CD4-positive, alpha-beta T cell (primary cell): ENCODE data around the gene TSC22D1. TPM values are rescaled to one million over a fixed set of nuclear protein-coding genes. Genes with fewer than 3 reads are reported as not detected.

Experiments
- ATAC-seq: fragments of 200-7000 bp; cut with Tn5 transposase; one replicate; pipeline ENCODE4 v1.10.0; 2022; ENCODE audit warnings: mild to moderate bottlenecking; ENCODE audit not compliant: poor library complexity
- CTCF ChIA-PET: fragments of 350-600 bp; sonication (Branson Sonifier 250); formaldehyde crosslinking; loops from one replicate; lab custom pipeline; 2021; ENCODE audit warnings: antibody characterized with exemption, inconsistent platforms; lab: Charles Lee
- POLR2A ChIA-PET: fragments of 350-600 bp; sonication (Branson Sonifier 250); formaldehyde crosslinking; loops from one replicate; lab custom pipeline; 2021; ENCODE audit warnings: antibody characterized with exemption, inconsistent platforms; lab: Charles Lee
- DNase-seq, 14 experiments: peaks; one replicate each; pipeline ENCODE4 v3.0.0-alpha.2; 2013 to 2020; ENCODE audit warnings: mixed read lengths in 2 of 14
- H3K27ac ChIP-seq, 2 donors: one replicate each; pipeline versions ENCODE4 v1.5.1 to v1.7.0; 2013; ENCODE audit warnings: low read length in 2 of 2, low read depth in 1 of 2, mild to moderate bottlenecking in 1 of 2
- H3K27me3 ChIP-seq, 2 experiments: 1 replicate in 1 of 2; 2 replicates in 1 of 2; pipeline versions ENCODE4 v1.6.1 to v1.7.0; 2013; ENCODE audit warnings: low read length in 2 of 2, control low read depth in 1 of 2, mild to moderate bottlenecking in 1 of 2, moderate library complexity in 1 of 2; ENCODE audit not compliant: insufficient read depth in 2 of 2, control insufficient read depth in 1 of 2
- H3K36me3 ChIP-seq: one replicate; pipeline ENCODE4 v1.6.1; 2013; ENCODE audit warnings: low read length, control low read depth; ENCODE audit not compliant: insufficient read depth
- H3K4me1 ChIP-seq: one replicate; pipeline ENCODE4 v1.6.1; 2013; ENCODE audit warnings: low read length, control low read depth; ENCODE audit not compliant: insufficient read depth
- H3K4me3 ChIP-seq: one replicate; pipeline ENCODE4 v1.5.1; 2013; ENCODE audit warnings: mild to moderate bottlenecking, low read length, moderate library complexity
- H3K9me3 ChIP-seq, 2 experiments: 1 replicate in 1 of 2; 2 replicates in 1 of 2; pipeline versions ENCODE4 v1.6.1 to v1.7.0; 2013; ENCODE audit warnings: low read length in 2 of 2, mild to moderate bottlenecking in 2 of 2, control low read depth in 1 of 2, moderate library complexity in 1 of 2; ENCODE audit not compliant: control insufficient read depth in 1 of 2, insufficient read depth in 1 of 2
- H3K27ac Mint-ChIP-seq: one replicate; pipeline ENCODE4 v1.8.0; 2020; ENCODE audit warnings: mixed read lengths
- H3K27me3 Mint-ChIP-seq: one replicate; pipeline ENCODE4 v1.8.0; 2021; ENCODE audit warnings: mixed read lengths
- H3K36me3 Mint-ChIP-seq: one replicate; pipeline ENCODE4 v1.8.0; 2021; ENCODE audit warnings: low read depth, mixed read lengths
- H3K4me1 Mint-ChIP-seq: one replicate; pipeline ENCODE4 v1.8.0; 2021; ENCODE audit warnings: low read depth, mixed read lengths
- H3K4me3 Mint-ChIP-seq: one replicate; pipeline ENCODE4 v1.8.0; 2020; ENCODE audit warnings: mild to moderate bottlenecking, mixed read lengths
- H3K9me3 Mint-ChIP-seq: one replicate; pipeline ENCODE4 v1.8.0; 2020; ENCODE audit warnings: mixed read lengths
- CTCF ChIP-seq: fragments of 200-600 bp; IDR thresholded peaks from one replicate; pipeline ENCODE4 v1.8.0; 2022; ENCODE audit warnings: antibody characterized with exemption, mild to moderate bottlenecking
- intact Hi-C, 2 experiments: fragments of 100-400 bp; cut with DNase I in 1 of 2; cut with micrococcal nuclease in 1 of 2; formaldehyde crosslinking; loops; one replicate each; pipeline versions ENCODE4 v1.15.1 to v1.9.0; 2023 to 2025; cut with DNase I, micrococcal nuclease
- total RNA-seq, 174 experiments: library from RNA in 2 of 174; stranded (reverse) in 2 of 174; gene quantifications; one replicate each; pipeline ENCODE4 v1.2.3 and lab custom pipeline; 2021 to 2026

TSC22D1 gene
- total RNA-seq, 2 experiments from 2014 or later, result 24.0 to 26.5 TPM

- TF ChIP-seq CTCF, result no peak
- H3K4me3 ChIP-seq, result no peak overlapping the region
- CTCF ChIA-PET, result interaction anchor here (1.0 to 1.7 kb wide), 3 partner anchors 243 to 529 kb away, joined by 3 to 5 read pairs (median 4); no protein-coding TSS in a partner anchor
- no peaks in the 10 kb centered on the region for H3K36me3 ChIP-seq
- H3K9me3 ChIP-seq, result no peaks in the 10 kb centered on the region
- peaks cover 35% of the 10 kb centered on the region for H3K4me1 Mint-ChIP-seq
- intact Hi-C loops, result loop anchor here (5.0 to 10.0 kb wide), 3 partner anchors 157 to 292 kb away; no protein-coding TSS in a partner anchor
- ATAC-seq (no peak), DNase-seq (peak in 1 of 14 experiments; percentile 25)
- peaks cover 29% of the 10 kb centered on the region for H3K4me1 ChIP-seq
- H3K27me3 Mint-ChIP-seq, result peaks cover 12% of the 10 kb centered on the region
- POLR2A ChIA-PET, result interaction anchor here (1.8 to 2.4 kb wide), 2 partner anchors 292 to 555 kb away, joined by 6 read pairs; no protein-coding TSS in a partner anchor
- peak overlapping the region; percentile 57 for H3K27ac Mint-ChIP-seq
- no peak overlapping the region for H3K27ac ChIP-seq
- no peaks in the 10 kb centered on the region for H3K36me3 Mint-ChIP-seq
- H3K9me3 Mint-ChIP-seq, result no peaks in the 10 kb centered on the region
- peak overlapping the region; percentile 68 for H3K4me3 Mint-ChIP-seq
- H3K27me3 ChIP-seq, result peaks cover 14 to 18% of the 10 kb centered on the region in 2 experiments
Observed at GRCh38 chr13:44433863-44434765, 142.0 kb downstream of the TSC22D1 start.

GRCh38 chr13:44432650-44433049, 143.5 kb downstream of the TSC22D1 start:
- TF ChIP-seq CTCF, result no peak
- Histone ChIP-seq H3K4me3 (no peak overlapping the region), H3K4me1 (peaks cover 27% of the 10 kb centered on the region), H3K27ac (no peak overlapping the region), H3K36me3 (no peaks in the 10 kb centered on the region), H3K9me3 (no peaks in the 10 kb centered on the region), H3K27me3 (peaks cover 14 to 17% of the 10 kb centered on the region in 2 experiments)
- Mint-ChIP-seq H3K9me3 (no peaks in the 10 kb centered on the region), H3K4me3 (no peak overlapping the region), H3K36me3 (no peaks in the 10 kb centered on the region), H3K27me3 (peaks cover 12% of the 10 kb centered on the region), H3K4me1 (peaks cover 30% of the 10 kb centered on the region), H3K27ac (no peak overlapping the region)
- intact Hi-C loops, result loop anchor here (5.0 to 10.0 kb wide), 3 partner anchors 155 to 290 kb away; no protein-coding TSS in a partner anchor
- no peak for DNase-seq
- ChIA-PET CTCF (interaction anchor here (1.0 kb wide), 1 partner anchor 525 kb away, joined by 3 read pairs; no protein-coding TSS in a partner anchor), POLR2A (no interaction called here)
- no peak for ATAC-seq

- intact Hi-C loops, result loop anchor here (5.0 to 10.0 kb wide), 3 partner anchors 154 to 289 kb away; no protein-coding TSS in a partner anchor
- peaks cover 16% of the 10 kb centered on the region for H3K4me1 Mint-ChIP-seq
- no peaks in the 10 kb centered on the region for H3K9me3 Mint-ChIP-seq
- H3K4me1 ChIP-seq, result peaks cover 17% of the 10 kb centered on the region
- no peak for DNase-seq
- no peak overlapping the region for H3K4me3 ChIP-seq
- H3K4me3 Mint-ChIP-seq, result no peak overlapping the region
- TF ChIP-seq CTCF, result no peak
- peaks cover 8 to 10% of the 10 kb centered on the region in 2 experiments for H3K27me3 ChIP-seq
- ChIA-PET CTCF (interaction anchor here (0.6 kb wide), 1 partner anchor 74 kb away, joined by 3 read pairs; no protein-coding TSS in a partner anchor), POLR2A (no interaction called here)
- H3K27me3 Mint-ChIP-seq, result peaks cover 5% of the 10 kb centered on the region
- H3K9me3 ChIP-seq, result no peaks in the 10 kb centered on the region
- no peak for ATAC-seq
- H3K36me3 Mint-ChIP-seq, result no peaks in the 10 kb centered on the region
- no peak overlapping the region for H3K27ac ChIP-seq
- no peak overlapping the region for H3K27ac Mint-ChIP-seq
- H3K36me3 ChIP-seq, result no peaks in the 10 kb centered on the region
Observed at GRCh38 chr13:44431150-44431549, 145.0 kb downstream of the TSC22D1 start.
